ENCODE measurements around the gene SLC4A2.
A peak's percentile ranks its signal among the peaks of the same experiment; 100 is the strongest.

The SLC4A2 gene

GRCh38 chr7:151065516-151065915, 6.1 kb downstream of the SLC4A2 start:
- TF ChIP-seq, protein P1, sequence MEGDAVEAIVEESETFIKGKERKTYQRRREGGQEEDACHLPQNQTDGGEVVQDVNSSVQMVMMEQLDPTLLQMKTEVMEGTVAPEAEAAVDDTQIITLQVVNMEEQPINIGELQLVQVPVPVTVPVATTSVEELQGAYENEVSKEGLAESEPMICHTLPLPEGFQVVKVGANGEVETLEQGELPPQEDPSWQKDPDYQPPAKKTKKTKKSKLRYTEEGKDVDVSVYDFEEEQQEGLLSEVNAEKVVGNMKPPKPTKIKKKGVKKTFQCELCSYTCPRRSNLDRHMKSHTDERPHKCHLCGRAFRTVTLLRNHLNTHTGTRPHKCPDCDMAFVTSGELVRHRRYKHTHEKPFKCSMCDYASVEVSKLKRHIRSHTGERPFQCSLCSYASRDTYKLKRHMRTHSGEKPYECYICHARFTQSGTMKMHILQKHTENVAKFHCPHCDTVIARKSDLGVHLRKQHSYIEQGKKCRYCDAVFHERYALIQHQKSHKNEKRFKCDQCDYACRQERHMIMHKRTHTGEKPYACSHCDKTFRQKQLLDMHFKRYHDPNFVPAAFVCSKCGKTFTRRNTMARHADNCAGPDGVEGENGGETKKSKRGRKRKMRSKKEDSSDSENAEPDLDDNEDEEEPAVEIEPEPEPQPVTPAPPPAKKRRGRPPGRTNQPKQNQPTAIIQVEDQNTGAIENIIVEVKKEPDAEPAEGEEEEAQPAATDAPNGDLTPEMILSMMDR (conservative IDR thresholded peaks at IDR 0.05; ENCODE audit: low read depth, low read length): no peak
- H3K4me3 ChIP-seq (ENCODE audit: low read depth, low read length): no peak overlapping the region
- no peak for DNase-seq (ENCODE audit: low read depth)

DNA sequence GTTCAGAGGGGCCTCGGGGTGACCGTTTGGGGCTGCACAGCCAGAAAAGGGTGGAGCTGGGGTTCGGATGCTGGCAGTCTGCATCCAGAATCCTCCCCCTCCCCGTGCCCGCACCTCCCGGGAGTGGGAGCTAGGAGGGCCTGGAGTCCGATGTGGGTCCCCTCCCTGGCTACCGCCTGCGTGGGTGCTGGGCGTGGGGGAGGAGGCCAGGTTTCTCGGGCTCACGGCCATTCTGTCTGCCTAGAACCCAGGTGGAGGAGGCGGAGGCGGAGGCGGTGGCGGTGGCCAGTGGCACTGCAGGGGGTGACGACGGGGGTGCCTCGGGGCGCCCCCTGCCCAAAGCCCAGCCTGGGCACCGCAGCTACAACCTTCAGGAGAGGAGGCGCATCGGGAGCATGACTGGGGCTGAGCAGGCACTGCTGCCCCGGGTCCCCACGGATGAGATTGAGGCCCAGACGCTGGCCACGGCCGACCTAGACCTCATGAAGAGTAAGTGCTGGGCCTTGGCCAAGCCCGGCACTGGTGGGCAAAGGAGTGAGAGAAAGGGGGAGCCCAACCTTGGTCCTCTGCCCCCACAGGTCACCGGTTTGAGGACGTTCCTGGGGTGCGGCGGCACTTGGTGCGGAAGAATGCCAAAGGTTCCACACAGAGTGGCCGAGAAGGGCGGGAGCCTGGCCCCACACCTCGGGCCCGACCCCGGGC, 7.0 kb downstream of the SLC4A2 start:
- TF ChIP-seq, protein P1 (conservative IDR thresholded peaks at IDR 0.05; ENCODE audit: low read depth, low read length): no peak
- no peak for DNase-seq (ENCODE audit: low read depth)
- H3K4me3 ChIP-seq (ENCODE audit: low read depth, low read length): no peak overlapping the region

DNA sequence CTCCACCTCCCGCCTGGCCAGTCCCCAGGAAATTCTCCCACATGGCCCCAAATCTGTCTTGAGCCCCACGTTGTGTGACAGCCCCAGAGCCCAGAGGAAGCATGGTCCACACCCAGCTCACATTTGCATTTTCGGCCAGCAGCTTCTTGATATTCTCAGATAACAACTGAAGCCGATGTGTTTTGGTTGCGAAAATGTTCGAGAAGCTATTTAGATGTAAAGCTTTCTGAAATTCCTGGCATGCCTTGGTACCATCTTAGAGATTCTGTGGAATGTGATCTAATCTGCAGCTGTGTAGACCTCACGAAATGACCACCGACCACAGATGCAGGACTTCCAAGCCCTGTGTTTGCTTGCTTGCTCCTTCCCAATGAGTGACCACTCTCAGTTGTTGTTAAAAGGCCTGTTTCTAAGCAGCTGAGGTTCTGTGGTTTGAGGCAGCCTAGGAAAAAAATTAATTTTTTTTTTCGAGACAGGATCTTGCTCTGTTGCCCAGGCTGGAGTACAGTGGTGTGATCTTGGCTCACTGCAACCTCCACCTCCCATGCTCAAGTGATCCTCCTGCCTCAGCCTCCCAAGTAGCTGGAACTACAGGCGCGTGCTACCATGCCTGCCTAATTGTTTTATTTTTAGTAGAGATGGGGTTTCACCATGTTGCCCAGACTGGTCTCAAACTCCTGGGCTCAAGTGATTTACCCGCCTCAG, 8.8 kb downstream of the SLC4A2 start:
- no peak overlapping the region for H3K4me3 ChIP-seq (ENCODE audit: low read depth, low read length)
- TF ChIP-seq, protein P1 (conservative IDR thresholded peaks at IDR 0.05; ENCODE audit: low read depth, low read length): no peak
- DNase-seq (ENCODE audit: low read depth): peak; percentile 89

DNA sequence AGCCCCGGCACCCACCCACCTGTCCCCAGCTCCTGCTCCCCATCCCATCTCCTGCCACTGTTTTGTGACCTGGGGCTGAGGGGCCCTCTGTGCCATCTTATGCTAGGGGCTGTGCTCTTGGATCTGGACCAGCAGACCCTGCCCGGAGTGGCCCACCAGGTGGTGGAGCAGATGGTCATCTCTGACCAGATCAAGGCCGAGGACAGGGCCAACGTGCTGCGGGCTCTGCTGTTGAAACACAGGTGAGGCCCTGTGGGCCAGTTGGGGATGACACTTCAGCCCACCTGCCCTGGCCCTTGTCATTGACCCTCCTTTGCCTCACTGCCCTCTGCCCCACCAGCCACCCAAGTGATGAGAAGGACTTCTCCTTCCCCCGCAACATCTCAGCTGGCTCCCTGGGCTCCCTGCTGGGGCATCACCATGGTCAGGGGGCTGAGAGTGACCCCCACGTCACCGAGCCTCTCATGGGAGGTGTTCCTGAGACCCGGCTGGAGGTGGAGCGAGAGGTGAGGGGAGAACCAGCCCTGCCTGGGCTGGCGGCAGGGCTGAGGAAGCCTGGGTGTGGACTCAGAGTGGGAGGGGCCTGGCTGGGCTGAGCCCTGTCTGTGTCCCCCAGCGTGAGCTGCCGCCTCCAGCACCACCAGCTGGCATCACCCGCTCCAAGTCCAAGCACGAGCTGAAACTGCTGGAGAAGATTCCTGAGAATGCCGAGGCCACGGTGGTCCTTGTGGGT, 10.6 kb downstream of the SLC4A2 start:
- TF ChIP-seq, protein P1 (conservative IDR thresholded peaks at IDR 0.05; ENCODE audit: low read depth, low read length): no peak
- no peak overlapping the region for H3K4me3 ChIP-seq (ENCODE audit: low read depth, low read length)
- no peak for DNase-seq (ENCODE audit: low read depth)

DNA sequence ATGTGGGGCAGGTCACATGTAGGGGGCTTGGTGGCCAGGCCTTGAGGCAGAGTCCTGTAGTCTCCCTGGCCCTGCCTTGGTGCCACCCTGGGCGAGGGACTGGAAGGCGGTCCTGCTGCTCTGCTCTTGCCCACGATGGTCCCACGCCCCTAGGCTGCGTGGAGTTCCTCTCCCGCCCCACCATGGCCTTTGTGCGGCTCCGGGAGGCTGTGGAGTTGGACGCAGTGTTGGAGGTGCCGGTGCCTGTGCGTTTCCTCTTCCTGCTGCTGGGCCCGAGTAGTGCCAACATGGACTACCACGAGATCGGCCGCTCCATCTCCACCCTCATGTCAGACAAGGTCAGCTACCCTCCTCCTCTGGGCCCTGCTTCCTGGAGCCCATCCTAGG, 11.2 kb downstream of the SLC4A2 start:
- DNase-seq (ENCODE audit: low read depth): no peak
- TF ChIP-seq, protein P1 (conservative IDR thresholded peaks at IDR 0.05; ENCODE audit: low read depth, low read length): no peak
- H3K4me3 ChIP-seq (ENCODE audit: low read depth, low read length): no peak overlapping the region

GRCh38 chr7:151071032-151071866, 11.9 kb downstream of the SLC4A2 start:
- TF ChIP-seq, protein P1 (conservative IDR thresholded peaks at IDR 0.05; ENCODE audit: low read depth, low read length): no peak
- H3K4me3 ChIP-seq (ENCODE audit: low read depth, low read length): no peak overlapping the region
- DNase-seq (ENCODE audit: low read depth): no peak
